ENCODE results near the gene SLC2A9. TPM values are rescaled to one million over a fixed set of nuclear protein-coding genes. Genes with fewer than 3 reads are reported as not detected.

The SLC2A9 gene
- total RNA-seq, 2 donors from 2014 or later = 0.95 to 1.9 TPM

- H3K4me1 ChIP-seq (ENCODE audit: control insufficient read depth, insufficient read depth, low read length) = no peaks in the 10 kb centered on the region
- Mint-ChIP-seq H3K4me1 (no peaks in the 10 kb centered on the region), H3K27ac (no peak within 1 kb of the TSS), H3K9me3 (peaks cover 5% of the 10 kb centered on the region), H3K4me3 (peak within 1 kb of the TSS; percentile 51), H3K36me3 (ENCODE audit: low read depth) (no peaks in the 10 kb centered on the region), H3K27me3 (ENCODE audit: insufficient read depth) (peaks cover 90% of the 10 kb centered on the region)
- peak; percentile 87 for DNase-seq
- no peaks in the 10 kb centered on the region for H3K9me3 ChIP-seq (ENCODE audit: control insufficient read depth, low read length)
- H3K36me3 ChIP-seq (ENCODE audit: control insufficient read depth, insufficient read depth, low read length) = no peaks in the 10 kb centered on the region
- no peak within 1 kb of the TSS for H3K27ac ChIP-seq (ENCODE audit: low read depth, low read length)
- WGBS, 2 experiments (ENCODE audit: insufficient coverage in 1 of 2, insufficient read length in 1 of 2) = 10 to 15% methylated on average over 13 to 78 of the region's 78 CpGs
- H3K27me3 ChIP-seq (ENCODE audit: control insufficient read depth, insufficient read depth, low read length, poor library complexity, severe bottlenecking) = peaks cover 66% of the 10 kb centered on the region
- no peak within 1 kb of the TSS for H3K9ac ChIP-seq (ENCODE audit: extremely low read depth, low read length, poor library complexity, severe bottlenecking)
- H3K4me3 ChIP-seq (ENCODE audit: low read length) = peak within 1 kb of the TSS; percentile 64
- TF ChIP-seq, protein P1, sequence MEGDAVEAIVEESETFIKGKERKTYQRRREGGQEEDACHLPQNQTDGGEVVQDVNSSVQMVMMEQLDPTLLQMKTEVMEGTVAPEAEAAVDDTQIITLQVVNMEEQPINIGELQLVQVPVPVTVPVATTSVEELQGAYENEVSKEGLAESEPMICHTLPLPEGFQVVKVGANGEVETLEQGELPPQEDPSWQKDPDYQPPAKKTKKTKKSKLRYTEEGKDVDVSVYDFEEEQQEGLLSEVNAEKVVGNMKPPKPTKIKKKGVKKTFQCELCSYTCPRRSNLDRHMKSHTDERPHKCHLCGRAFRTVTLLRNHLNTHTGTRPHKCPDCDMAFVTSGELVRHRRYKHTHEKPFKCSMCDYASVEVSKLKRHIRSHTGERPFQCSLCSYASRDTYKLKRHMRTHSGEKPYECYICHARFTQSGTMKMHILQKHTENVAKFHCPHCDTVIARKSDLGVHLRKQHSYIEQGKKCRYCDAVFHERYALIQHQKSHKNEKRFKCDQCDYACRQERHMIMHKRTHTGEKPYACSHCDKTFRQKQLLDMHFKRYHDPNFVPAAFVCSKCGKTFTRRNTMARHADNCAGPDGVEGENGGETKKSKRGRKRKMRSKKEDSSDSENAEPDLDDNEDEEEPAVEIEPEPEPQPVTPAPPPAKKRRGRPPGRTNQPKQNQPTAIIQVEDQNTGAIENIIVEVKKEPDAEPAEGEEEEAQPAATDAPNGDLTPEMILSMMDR (conservative IDR thresholded peaks at IDR 0.05) = no peak
These were observed 239.8 kb downstream of the SLC2A9 start, which contains the start of gene DRD5 for GRCh38 chr4:9781343-9782135. TSS of gene DRD5 (plus strand) at chr4:9781634. CDS start at chr4:9782030, 396 bp downstream.

Other genes with a start within 250 kb of the SLC2A9 start
- gene DRD5, start 239.9 kb downstream of the SLC2A9 start, total RNA-seq = under 1 TPM in 1 of 2 donors, not detected in 1; 0.11 TPM
- 100 to 1,000 TPM; 222 to 345 TPM for gene WDR1, start 95.3 kb upstream of the SLC2A9 start, total RNA-seq

Measured in endodermal cell (in vitro differentiated cells).